Spinal cord (tissue), 10 donors: ENCODE data around the gene LGALS13. TPM values are rescaled to one million over a fixed set of nuclear protein-coding genes. Genes with fewer than 3 reads are reported as not detected.
A peak's percentile ranks its signal among the peaks of the same experiment; 100 is the strongest.

Source experiments
- DNase-seq, 6 donors: peaks; one replicate each; pipeline versions ENCODE4 v3.0.0 to v3.0.0-alpha.2; 2013 to 2015; ENCODE audit warnings: low spot score in 6 of 6, low read depth in 4 of 6
- H3K27ac ChIP-seq: one replicate; pipeline ENCODE4 v1.5.1; 2013; ENCODE audit warnings: low read depth, low read length, control low read depth
- H3K27me3 ChIP-seq: one replicate; pipeline ENCODE4 v1.6.1; 2013; ENCODE audit warnings: low read length; ENCODE audit not compliant: control insufficient read depth, insufficient read depth
- H3K36me3 ChIP-seq: one replicate; pipeline ENCODE4 v1.6.1; 2013; ENCODE audit warnings: low read length; ENCODE audit not compliant: control insufficient read depth, insufficient read depth
- H3K4me1 ChIP-seq: one replicate; pipeline ENCODE4 v1.6.1; 2013; ENCODE audit warnings: low read length; ENCODE audit not compliant: control insufficient read depth, insufficient read depth
- H3K4me3 ChIP-seq: one replicate; pipeline ENCODE4 v1.5.1; 2013; ENCODE audit warnings: low read depth, low read length, control low read depth
- H3K9me3 ChIP-seq: one replicate; pipeline ENCODE4 v1.6.1; 2013; ENCODE audit warnings: low read length; ENCODE audit not compliant: control insufficient read depth, insufficient read depth
- WGBS: methylation state at CpG from one replicate; pipeline ENCODE4 v1.1.5; 2013; ENCODE audit warnings: missing lambda C conversion rate; ENCODE audit not compliant: insufficient coverage; 5-methylcytosine and 5-hydroxymethylcytosine counted together
- polyA plus RNA-seq, 2 donors: library from polyadenylated mRNA; unstranded; fragments of 120-200 nt; gene quantifications; one replicate each; pipeline ENCODE4 v1.2.1, GENCODE V29; 2013; ENCODE audit not compliant: insufficient read length in 2 of 2
- total RNA-seq, 2 donors: library from RNA; depleted of rRNA in 1 of 2; stranded (reverse); fragments of 120-200 nt in 1 of 2; fragments of >200 nt in 1 of 2; gene quantifications; one replicate each; pipeline versions ENCODE4 v1.2.3 to v1.2.4, GENCODE V29; 2013 to 2014
- donor health status: healthy.

LGALS13 gene
- total and polyA plus RNA-seq, 4 donors: 0.28 to 0.65 TPM; not detected in 2

GRCh38 chr19:39582442-39582841 is 19.9 kb upstream of the LGALS13 start:
- H3K27me3 ChIP-seq: no peaks in the 10 kb centered on the region
- H3K36me3 ChIP-seq: no peaks in the 10 kb centered on the region
- H3K9me3 ChIP-seq: no peaks in the 10 kb centered on the region
- 50% methylated on average over 3 of the region's 4 CpGs for whole genome bisulfite sequencing
- H3K4me3 ChIP-seq: no peak overlapping the region
- H3K27ac ChIP-seq: no peak overlapping the region
- no peak for DNase-seq
- H3K4me1 ChIP-seq: no peaks in the 10 kb centered on the region

GRCh38 chr19:39582891-39583625 is 19.3 kb upstream of the LGALS13 start:
- Histone ChIP-seq H3K27me3 (no peaks in the 10 kb centered on the region), H3K36me3 (no peaks in the 10 kb centered on the region), H3K9me3 (no peaks in the 10 kb centered on the region), H3K27ac (no peak overlapping the region), H3K4me3 (no peak overlapping the region), H3K4me1 (no peaks in the 10 kb centered on the region)
- WGBS: 61% methylated on average over 6 of the region's 8 CpGs
- no peak for DNase-seq

- no CpG with 5 or more reads among the region's 4 CpGs for WGBS
- Histone ChIP-seq H3K27me3 (no peaks in the 10 kb centered on the region), H3K9me3 (no peaks in the 10 kb centered on the region), H3K4me3 (no peak overlapping the region), H3K27ac (no peak overlapping the region), H3K36me3 (no peaks in the 10 kb centered on the region), H3K4me1 (no peaks in the 10 kb centered on the region)
- no peak for DNase-seq
Observed at GRCh38 chr19:39587496-39587895, 14.8 kb upstream of the LGALS13 start.

GRCh38 chr19:39588066-39588465 is 14.3 kb upstream of the LGALS13 start:
- no peak overlapping the region for H3K4me3 ChIP-seq
- no peak overlapping the region for H3K27ac ChIP-seq
- H3K36me3 ChIP-seq: no peaks in the 10 kb centered on the region
- H3K4me1 ChIP-seq: no peaks in the 10 kb centered on the region
- H3K27me3 ChIP-seq: no peaks in the 10 kb centered on the region
- WGBS: 67% methylated on average over 1 of the region's 2 CpGs
- no peak for DNase-seq
- no peaks in the 10 kb centered on the region for H3K9me3 ChIP-seq

- no peaks in the 10 kb centered on the region for H3K36me3 ChIP-seq
- no peaks in the 10 kb centered on the region for H3K27me3 ChIP-seq
- no peak overlapping the region for H3K27ac ChIP-seq
- H3K9me3 ChIP-seq: no peaks in the 10 kb centered on the region
- no peak for DNase-seq
- H3K4me1 ChIP-seq: no peaks in the 10 kb centered on the region
- no peak overlapping the region for H3K4me3 ChIP-seq
- no CpG with 5 or more reads among the region's 2 CpGs for WGBS
Observed at GRCh38 chr19:39590265-39590664, 12.1 kb upstream of the LGALS13 start.

GRCh38 chr19:39592381-39592780 is 9.9 kb upstream of the LGALS13 start:
- Histone ChIP-seq H3K27me3 (no peaks in the 10 kb centered on the region), H3K9me3 (no peaks in the 10 kb centered on the region), H3K36me3 (no peaks in the 10 kb centered on the region), H3K4me1 (no peaks in the 10 kb centered on the region), H3K27ac (no peak overlapping the region), H3K4me3 (no peak overlapping the region)
- WGBS: 84% methylated on average over 7 of the region's 7 CpGs
- no peak for DNase-seq

- Histone ChIP-seq H3K27ac (no peak overlapping the region), H3K36me3 (no peaks in the 10 kb centered on the region), H3K9me3 (no peaks in the 10 kb centered on the region), H3K4me3 (no peak overlapping the region), H3K4me1 (no peaks in the 10 kb centered on the region), H3K27me3 (no peaks in the 10 kb centered on the region)
- 84% methylated on average over 5 of the region's 6 CpGs for WGBS
- DNase-seq: no peak
Observed at GRCh38 chr19:39595950-39596349, 6.4 kb upstream of the LGALS13 start.

GRCh38 chr19:39596911-39597310 is 5.4 kb upstream of the LGALS13 start:
- no peak overlapping the region for H3K27ac ChIP-seq
- no peaks in the 10 kb centered on the region for H3K27me3 ChIP-seq
- DNase-seq: no peak
- no peak overlapping the region for H3K4me3 ChIP-seq
- H3K36me3 ChIP-seq: no peaks in the 10 kb centered on the region
- H3K9me3 ChIP-seq: no peaks in the 10 kb centered on the region
- H3K4me1 ChIP-seq: no peaks in the 10 kb centered on the region

GRCh38 chr19:39599116-39599515 is 3.2 kb upstream of the LGALS13 start:
- WGBS: no CpG with 5 or more reads among the region's 4 CpGs
- Histone ChIP-seq H3K27ac (no peak overlapping the region), H3K4me1 (no peaks in the 10 kb centered on the region), H3K4me3 (no peak overlapping the region), H3K36me3 (no peaks in the 10 kb centered on the region), H3K9me3 (no peaks in the 10 kb centered on the region), H3K27me3 (no peaks in the 10 kb centered on the region)
- DNase-seq: peak in 1 of 6 donors; percentile 6

GRCh38 chr19:39603825-39604224 is 1.5 kb downstream of the LGALS13 start:
- Histone ChIP-seq H3K4me3 (no peak overlapping the region), H3K4me1 (no peaks in the 10 kb centered on the region), H3K27me3 (no peaks in the 10 kb centered on the region), H3K27ac (no peak overlapping the region), H3K36me3 (no peaks in the 10 kb centered on the region), H3K9me3 (no peaks in the 10 kb centered on the region)
- no peak for DNase-seq
- WGBS: no CpG with 5 or more reads among the region's 1 CpG
